GM19193 (cell line): Measurements from ENCODE around the gene KCMF1.

Experiments
- POLR2A ChIP-seq: IDR thresholded peaks from 4 replicates; pipeline ENCODE4 v1.6.1; 2011; ENCODE audit not compliant: insufficient read depth, insufficient read length; ENCODE audit errors: extremely low read depth

The KCMF1 gene

DNA sequence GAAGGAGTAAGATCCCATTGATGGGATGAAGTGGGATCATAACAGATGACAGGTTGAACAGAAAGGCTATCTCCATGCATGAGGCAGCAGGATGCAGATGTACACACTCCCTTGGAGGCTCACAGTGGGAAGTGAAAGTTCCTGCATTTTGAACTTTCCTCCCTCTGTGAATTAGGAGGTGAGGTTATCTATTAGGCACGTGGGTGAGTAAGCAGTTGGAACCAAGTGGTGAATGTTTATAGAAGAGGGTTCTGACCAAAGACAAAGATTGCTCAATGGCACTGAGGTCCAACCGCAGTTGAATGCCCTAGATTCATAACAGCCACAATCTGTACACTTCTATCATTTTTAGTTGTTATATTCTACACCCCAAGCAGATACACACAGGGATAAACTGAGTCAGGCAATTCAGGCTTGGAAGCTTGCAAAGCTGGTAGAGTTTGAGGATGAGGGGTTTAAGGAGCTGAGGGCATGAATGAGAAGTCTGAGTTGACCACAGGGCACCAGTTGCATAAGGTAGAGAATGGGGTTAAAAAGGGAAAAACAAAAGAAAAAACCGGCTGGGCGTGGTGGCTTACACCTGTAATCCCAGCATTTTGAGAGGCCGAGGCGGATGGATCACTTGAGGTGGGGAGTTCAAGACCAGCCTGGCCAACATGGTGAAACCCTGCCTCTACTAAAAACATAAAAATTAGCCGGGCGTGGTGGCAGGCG is 7.1 kb upstream of the KCMF1 start:
- TF ChIP-seq POLR2A: no peak

- no peak for TF ChIP-seq POLR2A
Observed at GRCh38 chr2:84964406-84965191, 6.4 kb upstream of the KCMF1 start.

- TF ChIP-seq POLR2A: no peak
Observed at GRCh38 chr2:84965192-84965516, 5.8 kb upstream of the KCMF1 start.

GRCh38 chr2:84965827-84966226 is 5.1 kb upstream of the KCMF1 start:
- no peak for TF ChIP-seq POLR2A

- TF ChIP-seq POLR2A: no peak
Observed at GRCh38 chr2:84966731-84967130, 4.2 kb upstream of the KCMF1 start.

DNA sequence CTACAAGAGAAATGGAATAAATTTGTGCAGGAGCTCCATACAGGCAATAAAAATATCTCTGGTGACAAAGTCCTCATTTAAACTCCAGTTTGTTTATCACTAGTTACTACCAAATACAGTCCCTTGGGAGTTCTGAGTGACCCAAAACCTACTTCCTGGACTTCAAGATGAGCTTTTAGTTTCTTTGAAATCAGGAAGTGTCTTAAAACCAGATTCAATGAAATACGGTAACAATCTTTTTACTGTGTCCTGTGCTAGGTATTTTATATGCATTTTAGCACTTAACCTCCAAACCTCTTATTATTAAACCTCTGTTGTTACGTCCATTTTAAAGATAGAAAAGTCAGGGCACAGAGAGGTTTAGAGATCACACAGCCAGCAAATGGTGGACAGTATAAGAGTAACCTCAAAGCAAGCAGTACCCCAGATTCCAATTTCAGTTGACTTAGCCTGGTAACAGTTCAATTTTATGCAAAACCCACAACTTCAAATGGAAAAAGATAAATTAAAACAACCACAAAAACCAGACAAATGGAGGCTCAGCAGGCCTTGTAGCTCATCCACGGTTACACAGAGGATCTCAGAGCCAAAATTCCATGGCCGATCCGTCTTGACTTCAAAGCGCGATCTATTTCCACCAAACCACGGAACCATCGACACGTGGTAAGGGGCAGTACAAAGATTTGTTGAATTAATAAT is 1.3 kb upstream of the KCMF1 start:
- no peak for TF ChIP-seq POLR2A

GRCh38 chr2:84970210-84970867 is 622 bp upstream of the KCMF1 start:
- peak; percentile 69 for TF ChIP-seq POLR2A

DNA sequence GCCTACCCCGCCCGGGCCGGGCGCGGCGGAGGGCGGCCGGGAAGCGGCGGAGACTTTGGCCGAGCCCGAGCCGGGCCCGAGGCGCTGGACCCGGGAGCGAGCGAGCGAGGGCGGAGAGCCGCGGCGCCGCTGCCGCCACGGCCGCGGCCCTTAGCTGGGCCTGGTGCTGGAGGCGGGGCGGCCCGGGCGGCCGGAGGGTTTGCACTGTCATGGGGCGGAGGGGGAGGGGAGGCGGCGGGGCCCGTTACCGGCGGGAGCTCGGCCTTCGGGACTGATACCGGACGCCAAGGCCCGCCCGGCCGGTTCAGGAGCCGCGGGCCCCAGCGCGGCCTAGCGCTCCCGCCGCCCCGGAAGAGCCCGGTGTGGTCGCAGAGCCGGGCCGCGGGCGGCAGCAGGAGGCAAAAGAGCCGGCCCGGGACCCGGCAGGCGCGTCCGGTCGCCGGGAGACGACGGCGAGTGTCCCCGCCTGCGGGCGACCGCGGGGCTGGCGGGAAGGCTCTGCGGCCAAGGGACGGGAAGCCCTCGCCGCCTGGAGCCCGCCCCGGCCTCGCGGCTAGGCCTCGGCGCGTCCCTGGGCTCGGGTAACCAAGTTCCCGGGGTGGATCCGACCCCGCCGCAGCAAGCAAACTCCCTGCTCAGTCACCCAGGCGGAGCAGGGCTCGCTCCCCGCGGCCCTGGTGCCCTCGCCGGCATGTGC is 697 bp downstream of the KCMF1 start:
- TF ChIP-seq POLR2A: peak; percentile 25

DNA sequence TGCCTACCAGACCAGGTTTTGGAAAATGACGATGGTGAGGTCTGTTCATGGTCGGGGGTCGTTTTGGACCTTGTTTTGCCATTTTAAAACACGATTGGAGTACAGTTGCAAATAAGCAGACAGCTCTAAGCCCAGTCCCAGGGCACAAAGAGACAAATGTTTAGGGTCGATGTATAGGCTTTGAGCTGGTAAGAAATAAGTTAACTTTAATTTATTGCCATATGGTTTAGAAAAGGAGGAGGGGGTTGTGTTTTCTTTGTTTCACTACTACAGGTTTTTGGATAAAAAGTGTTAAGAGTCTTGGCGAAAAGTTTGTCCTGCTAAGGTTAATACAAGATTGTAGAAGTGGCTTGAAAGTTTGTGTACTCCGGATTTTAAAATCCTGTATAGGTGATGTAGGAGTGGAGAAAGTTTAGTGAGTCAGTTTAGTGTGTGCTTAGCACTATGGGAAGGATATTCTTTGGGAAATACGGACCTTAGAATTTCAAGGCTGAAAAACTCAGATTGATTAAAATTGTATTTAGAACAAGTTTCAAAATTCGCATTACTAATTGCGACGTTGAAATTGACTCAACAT is 1.3 kb downstream of the KCMF1 start:
- TF ChIP-seq POLR2A: no peak

DNA sequence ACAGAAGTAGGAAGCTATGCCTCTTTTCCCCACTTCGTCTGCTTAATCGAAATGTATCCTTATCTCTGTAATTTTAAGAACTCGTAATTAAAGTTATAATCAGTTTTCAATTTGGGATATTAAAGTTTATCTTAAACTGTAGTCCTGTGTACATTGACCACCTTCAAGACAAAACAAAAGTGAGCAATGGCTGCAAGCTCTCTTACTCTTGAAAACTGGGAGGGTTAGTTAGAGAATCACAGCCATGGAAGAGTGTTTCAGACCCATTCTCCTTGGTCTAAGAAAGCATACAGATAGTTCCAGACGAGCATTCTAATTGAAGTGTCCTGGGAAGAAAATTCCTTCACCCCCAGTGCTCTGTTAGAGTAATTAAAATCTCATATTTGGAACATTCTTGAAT is 2.0 kb downstream of the KCMF1 start:
- no peak for TF ChIP-seq POLR2A

GRCh38 chr2:84980263-84980983 is 9.5 kb downstream of the KCMF1 start:
- TF ChIP-seq POLR2A: no peak

DNA sequence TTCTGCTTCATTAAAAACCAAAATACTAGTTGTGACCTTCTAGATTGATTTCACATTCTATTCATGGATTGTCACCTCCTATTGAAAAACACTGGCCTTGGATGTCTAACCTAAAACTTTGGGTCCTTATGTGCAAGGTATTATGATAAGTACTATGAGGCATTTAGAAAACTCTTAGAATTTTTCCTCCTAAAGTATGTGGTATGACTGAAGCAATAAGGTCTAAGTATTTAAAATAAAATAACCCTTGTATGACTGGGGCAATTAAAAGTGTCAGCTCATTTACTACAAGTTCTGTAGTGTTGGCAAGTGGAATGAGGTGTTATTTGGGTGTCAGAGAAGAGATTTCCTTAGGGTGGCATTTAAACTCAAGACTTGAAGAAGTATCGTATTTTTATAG is 15.1 kb downstream of the KCMF1 start:
- no peak for TF ChIP-seq POLR2A

GRCh38 chr2:84989422-84989821 is 18.5 kb downstream of the KCMF1 start:
- TF ChIP-seq POLR2A: no peak

GRCh38 chr2:84989927-84990326 is 19.0 kb downstream of the KCMF1 start:
- no peak for TF ChIP-seq POLR2A

- TF ChIP-seq POLR2A: no peak
Observed at GRCh38 chr2:84991404-84992160, 20.6 kb downstream of the KCMF1 start.
